Stimulated activated CD8-positive, alpha-beta memory T cell treated with anti-CD3 and anti-CD28 coated beads, Interleukin-12 subunit alpha, Interleukin-12 subunit beta, amount 100 ng/mL, for 24 hours (primary cell): ENCODE measurements around the gene ATRAID.

Source experiments
- DNase-seq: peaks from one replicate; pipeline ENCODE4 v3.0.0-alpha.2; 2020; ENCODE audit errors: extremely low read depth

The ATRAID gene

GRCh38 chr2:27219091-27219490, 7.2 kb downstream of the ATRAID start:
- DNase-seq, result no peak

- DNase-seq, result no peak
Measured at GRCh38 chr2:27220091-27220490, 8.2 kb downstream of the ATRAID start.

GRCh38 chr2:27221166-27221565, 9.3 kb downstream of the ATRAID start:
- DNase-seq, result no peak

- DNase-seq, result no peak
Measured at GRCh38 chr2:27222407-27222806, 10.6 kb downstream of the ATRAID start.

- DNase-seq, result no peak
Measured at GRCh38 chr2:27223416-27223815, 11.6 kb downstream of the ATRAID start.

- DNase-seq, result no peak
Measured at GRCh38 chr2:27225526-27225925, 13.7 kb downstream of the ATRAID start.

GRCh38 chr2:27227501-27227900, 15.7 kb downstream of the ATRAID start:
- DNase-seq, result no peak

- no peak for DNase-seq
Measured at GRCh38 chr2:27231921-27232320, 20.1 kb downstream of the ATRAID start.

GRCh38 chr2:27233341-27233740, 21.5 kb downstream of the ATRAID start:
- DNase-seq, result no peak

GRCh38 chr2:27236136-27236535, 24.3 kb downstream of the ATRAID start:
- DNase-seq, result no peak

- DNase-seq, result no peak
Measured at GRCh38 chr2:27236626-27237025, 24.8 kb downstream of the ATRAID start.

- DNase-seq, result no peak
Measured at GRCh38 chr2:27237341-27237945, 25.6 kb downstream of the ATRAID start.

- DNase-seq, result no peak
Measured at GRCh38 chr2:27238976-27239375, 27.1 kb downstream of the ATRAID start.

GRCh38 chr2:27240406-27240805, 28.6 kb downstream of the ATRAID start:
- DNase-seq, result no peak

GRCh38 chr2:27241761-27242613, 30.1 kb downstream of the ATRAID start:
- no peak for DNase-seq

GRCh38 chr2:27242614-27242951, 30.7 kb downstream of the ATRAID start:
- no peak for DNase-seq

- DNase-seq, result no peak
Measured at GRCh38 chr2:27243391-27244130, 31.7 kb downstream of the ATRAID start.

- no peak for DNase-seq
Measured at GRCh38 chr2:27245116-27245515, 33.3 kb downstream of the ATRAID start.

- no peak for DNase-seq
Measured at GRCh38 chr2:27245626-27246025, 33.8 kb downstream of the ATRAID start.

GRCh38 chr2:27247893-27248292, 36.1 kb downstream of the ATRAID start:
- DNase-seq, result no peak

GRCh38 chr2:27249159-27249890, 37.5 kb downstream of the ATRAID start:
- DNase-seq, result no peak
